ENCODE measurements around the gene MBD1. TPM values are rescaled to one million over a fixed set of nuclear protein-coding genes. Genes with fewer than 3 reads are reported as not detected.
A peak's percentile ranks its signal among the peaks of the same experiment; 100 is the strongest.

The MBD1 gene
- total RNA-seq, 6 experiments from 2014 or later: 29.7 to 32.4 (median 30.7) TPM

GRCh38 chr18:50273203-50274043 is 7.9 kb downstream of the MBD1 start:
- H3K27ac ChIP-seq: no peak overlapping the region
- H3K4me3 ChIP-seq: no peak overlapping the region
- no peaks in the 10 kb centered on the region for H3K27me3 ChIP-seq
- DNase-seq: no peak
- no peaks in the 10 kb centered on the region for H3K9me3 ChIP-seq
- no peaks in the 10 kb centered on the region for H3K4me1 ChIP-seq
- intact Hi-C loops (cut with DNase I): no loop called here
- 88% methylated on average over 7 of the region's 23 CpGs for WGBS (ENCODE audit: insufficient coverage, low coverage, low lambda C conversion rate, missing lambda C conversion rate)
- peaks cover 7 to 89% (median 43%) of the 10 kb centered on the region in 4 donors for H3K36me3 ChIP-seq
- no peak for TF ChIP-seq POLR2A (IDR thresholded peaks at IDR 0.05)
- TF ChIP-seq CTCF (IDR thresholded peaks at IDR 0.05): no peak
- no peak for ATAC-seq

GRCh38 chr18:50272568-50272967 is 8.8 kb downstream of the MBD1 start:
- Histone ChIP-seq H3K4me1 (no peaks in the 10 kb centered on the region), H3K4me3 (no peak overlapping the region), H3K9me3 (no peaks in the 10 kb centered on the region), H3K27me3 (no peaks in the 10 kb centered on the region), H3K27ac (no peak overlapping the region), H3K36me3 (peaks cover 7 to 83% (median 43%) of the 10 kb centered on the region in 4 donors)
- intact Hi-C loops (cut with DNase I): no loop called here
- no peak for DNase-seq
- ATAC-seq: no peak
- TF ChIP-seq CTCF (IDR thresholded peaks at IDR 0.05) (no peak), POLR2A (IDR thresholded peaks at IDR 0.05) (no peak)
- WGBS (ENCODE audit: insufficient coverage, low coverage, low lambda C conversion rate, missing lambda C conversion rate): 100% methylated on average over 2 of the region's 5 CpGs

- TF ChIP-seq CTCF (IDR thresholded peaks at IDR 0.05) (peak; percentile 72 to 87 (median 76)), POLR2A (IDR thresholded peaks at IDR 0.05) (no peak)
- ATAC-seq: peak; percentile 87 to 91 (median 89)
- peak overlapping the region; percentile 22 to 79 (median 38) for H3K27ac ChIP-seq
These were observed 13.1 kb downstream of the MBD1 start for GRCh38 chr18:50268022-50268747.

GRCh38 chr18:50266248-50266704 is 15.0 kb downstream of the MBD1 start, which contains the start of gene CFAP53:
CFAP53 (minus strand) TSS chr18:50266495; CDS start chr18:50266404, 91 bp downstream.
- peaks cover 0 to 22% (median 6%) of the 10 kb centered on the region in 4 donors for H3K36me3 ChIP-seq
- H3K4me3 ChIP-seq: peak within 1 kb of the TSS; percentile 49 to 75 (median 74)
- ATAC-seq (peak; percentile 95 to 97 (median 96)), DNase-seq (peak; percentile 94 to 96 (median 95))
- TF ChIP-seq CTCF (IDR thresholded peaks at IDR 0.05): no peak
- no peaks in the 10 kb centered on the region for H3K9me3 ChIP-seq
- H3K4me1 ChIP-seq: peaks cover 0 to 5% (median 0%) of the 10 kb centered on the region in 4 donors
- H3K27ac ChIP-seq: no peak within 1 kb of the TSS
- WGBS (ENCODE audit: insufficient coverage, low coverage, low lambda C conversion rate, missing lambda C conversion rate): 0% methylated on average over 7 of the region's 37 CpGs
- intact Hi-C loops (cut with DNase I): no loop called here
- no peaks in the 10 kb centered on the region for H3K27me3 ChIP-seq

More at GRCh38 chr18:50268022-50268747, 13.1 kb downstream of the MBD1 start:
- no peaks in the 10 kb centered on the region for H3K9me3 ChIP-seq
- peak overlapping the region; percentile 41 to 62 (median 55) for H3K4me3 ChIP-seq
- H3K4me1 ChIP-seq: peaks cover 0 to 5% (median 0%) of the 10 kb centered on the region in 4 donors
- H3K36me3 ChIP-seq: peaks cover 7 to 41% (median 18%) of the 10 kb centered on the region in 4 donors
- intact Hi-C loops (cut with DNase I): no loop called here
- peak; percentile 88 to 91 (median 90) for DNase-seq
- no peaks in the 10 kb centered on the region for H3K27me3 ChIP-seq
- 10% methylated on average over 28 of the region's 56 CpGs for WGBS (ENCODE audit: insufficient coverage, low coverage, low lambda C conversion rate, missing lambda C conversion rate)

All from right lobe of liver (tissue), 6 donors.